ENCODE data around the gene FAM171A1. TPM values are rescaled to one million over a fixed set of nuclear protein-coding genes. Genes with fewer than 3 reads are reported as not detected.

Gene FAM171A1
- total RNA-seq, 1 experiment from 2014 or later = 1.0 TPM

DNA sequence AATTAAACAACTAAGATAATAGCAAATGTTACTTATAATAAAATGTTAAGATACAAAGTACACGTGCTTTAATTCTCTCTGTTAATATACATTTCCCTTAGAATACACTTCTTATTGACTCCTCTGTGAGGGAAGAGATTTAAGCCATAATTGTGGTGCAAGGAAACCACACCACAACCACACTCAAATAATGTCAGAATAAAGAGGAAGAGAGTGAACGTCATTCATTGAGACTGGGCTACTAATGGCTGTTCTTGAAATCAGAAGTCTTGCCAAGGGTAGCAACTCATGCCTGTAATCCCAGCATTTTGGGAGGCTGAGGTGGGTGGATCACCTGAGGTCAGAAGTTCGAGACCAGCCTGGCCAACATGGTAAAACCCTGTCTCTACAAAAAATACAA is 10.0 kb downstream of the FAM171A1 start:
- no peak for DNase-seq
- Mint-ChIP-seq H3K27me3 (ENCODE audit: unreplicated experiment) (peaks cover 95% of the 10 kb centered on the region), H3K4me3 (ENCODE audit: low read depth, unreplicated experiment) (no peak overlapping the region), H3K36me3 (ENCODE audit: insufficient read depth, unreplicated experiment) (no peaks in the 10 kb centered on the region), H3K4me1 (ENCODE audit: low read depth, unreplicated experiment) (no peaks in the 10 kb centered on the region), H3K27ac (ENCODE audit: unreplicated experiment) (no peak overlapping the region), H3K9me3 (ENCODE audit: low read depth, unreplicated experiment) (peaks cover 3% of the 10 kb centered on the region)
- intact Hi-C loops (cut with micrococcal nuclease; ENCODE audit: unreplicated experiment) = no loop called here
- TF ChIP-seq, protein P1, sequence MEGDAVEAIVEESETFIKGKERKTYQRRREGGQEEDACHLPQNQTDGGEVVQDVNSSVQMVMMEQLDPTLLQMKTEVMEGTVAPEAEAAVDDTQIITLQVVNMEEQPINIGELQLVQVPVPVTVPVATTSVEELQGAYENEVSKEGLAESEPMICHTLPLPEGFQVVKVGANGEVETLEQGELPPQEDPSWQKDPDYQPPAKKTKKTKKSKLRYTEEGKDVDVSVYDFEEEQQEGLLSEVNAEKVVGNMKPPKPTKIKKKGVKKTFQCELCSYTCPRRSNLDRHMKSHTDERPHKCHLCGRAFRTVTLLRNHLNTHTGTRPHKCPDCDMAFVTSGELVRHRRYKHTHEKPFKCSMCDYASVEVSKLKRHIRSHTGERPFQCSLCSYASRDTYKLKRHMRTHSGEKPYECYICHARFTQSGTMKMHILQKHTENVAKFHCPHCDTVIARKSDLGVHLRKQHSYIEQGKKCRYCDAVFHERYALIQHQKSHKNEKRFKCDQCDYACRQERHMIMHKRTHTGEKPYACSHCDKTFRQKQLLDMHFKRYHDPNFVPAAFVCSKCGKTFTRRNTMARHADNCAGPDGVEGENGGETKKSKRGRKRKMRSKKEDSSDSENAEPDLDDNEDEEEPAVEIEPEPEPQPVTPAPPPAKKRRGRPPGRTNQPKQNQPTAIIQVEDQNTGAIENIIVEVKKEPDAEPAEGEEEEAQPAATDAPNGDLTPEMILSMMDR (IDR thresholded peaks at IDR 0.05; ENCODE audit: unreplicated experiment) = no peak
- no TSS peak for BruUV-seq (replicated peaks)
- CTCF ChIA-PET = no interaction called here

DNA sequence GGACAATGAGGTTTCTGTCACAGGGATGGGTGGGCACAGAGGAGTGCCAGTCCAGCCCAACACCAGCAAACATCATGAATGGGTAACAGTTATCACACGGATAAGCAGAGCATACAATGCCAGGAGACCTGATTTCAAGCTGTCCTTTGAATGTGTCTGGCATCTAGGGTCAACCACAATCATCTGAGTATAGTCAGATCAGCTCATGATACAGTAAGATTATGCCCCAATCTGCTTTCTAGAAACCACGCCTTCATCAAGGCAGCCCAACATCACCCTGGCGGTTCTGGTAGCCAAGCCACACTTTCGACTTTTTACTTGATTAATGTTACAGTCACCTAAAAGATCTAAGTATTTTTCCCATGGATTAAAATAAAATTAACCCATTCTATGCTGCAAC is 10.5 kb downstream of the FAM171A1 start:
- CTCF ChIA-PET = no interaction called here
- no peak for DNase-seq
- no peak overlapping the region for H3K4me3 Mint-ChIP-seq (ENCODE audit: low read depth, unreplicated experiment)

DNA sequence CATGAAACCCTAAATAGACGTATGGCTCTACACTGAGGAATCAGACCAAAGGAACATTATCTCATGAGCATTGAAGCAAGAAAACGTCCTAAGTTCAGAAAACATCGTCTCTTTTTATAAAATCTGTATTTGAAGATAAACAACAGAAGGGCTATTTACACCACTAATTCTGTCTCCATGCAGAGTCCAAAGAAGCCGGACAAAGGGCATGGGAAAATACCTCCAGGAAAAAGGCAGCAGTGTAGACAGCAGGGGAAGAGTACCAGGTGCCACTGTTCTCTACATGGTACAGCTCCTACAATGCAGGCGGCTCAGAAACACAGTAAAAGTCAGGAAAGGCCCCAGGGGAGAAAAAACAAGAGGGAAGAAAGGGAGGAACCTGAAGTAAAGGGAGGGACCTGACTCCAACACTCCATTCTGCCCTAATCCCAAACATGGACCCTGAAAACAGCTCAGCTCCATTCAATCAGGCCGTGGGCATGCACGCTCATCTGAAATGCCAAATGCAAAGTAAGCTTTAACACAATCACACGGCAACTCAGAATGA is 17.5 kb downstream of the FAM171A1 start:
- TF ChIP-seq, protein P1 (IDR thresholded peaks at IDR 0.05; ENCODE audit: unreplicated experiment) = no peak

More for the DNA sequence above, 10.5 kb downstream of the FAM171A1 start:
- H3K36me3 Mint-ChIP-seq (ENCODE audit: insufficient read depth, unreplicated experiment) = no peaks in the 10 kb centered on the region
- no peak overlapping the region for H3K27ac Mint-ChIP-seq (ENCODE audit: unreplicated experiment)
- H3K27me3 Mint-ChIP-seq (ENCODE audit: unreplicated experiment) = peaks cover 95% of the 10 kb centered on the region
- H3K4me1 Mint-ChIP-seq (ENCODE audit: low read depth, unreplicated experiment) = no peaks in the 10 kb centered on the region
- BruUV-seq (replicated peaks) = no TSS peak
- H3K9me3 Mint-ChIP-seq (ENCODE audit: low read depth, unreplicated experiment) = peaks cover 3% of the 10 kb centered on the region
- TF ChIP-seq, protein P1 (IDR thresholded peaks at IDR 0.05; ENCODE audit: unreplicated experiment) = no peak
- intact Hi-C loops (cut with micrococcal nuclease; ENCODE audit: unreplicated experiment) = no loop called here

DNA sequence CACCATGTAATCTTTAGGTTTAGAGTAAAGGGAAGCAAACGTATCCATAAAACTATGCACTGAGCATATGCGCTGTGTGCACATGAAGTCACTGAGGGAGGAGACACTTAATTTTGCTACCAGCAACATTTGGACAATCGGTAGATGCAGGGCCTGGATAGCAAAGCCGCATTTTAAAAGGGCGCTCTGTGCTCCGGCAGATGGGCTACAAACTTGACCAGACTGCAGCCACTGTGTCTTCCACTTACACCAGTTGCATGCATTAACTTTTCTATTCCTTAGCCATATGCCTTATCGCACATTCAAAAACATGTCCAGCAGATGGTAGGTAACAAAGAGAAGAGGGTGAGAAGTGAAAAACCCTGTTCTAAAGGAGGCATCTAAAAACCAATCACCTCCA is 18.3 kb downstream of the FAM171A1 start:
- Mint-ChIP-seq H3K27ac (ENCODE audit: unreplicated experiment) (no peak overlapping the region), H3K36me3 (ENCODE audit: insufficient read depth, unreplicated experiment) (no peaks in the 10 kb centered on the region), H3K9me3 (ENCODE audit: low read depth, unreplicated experiment) (no peaks in the 10 kb centered on the region), H3K4me3 (ENCODE audit: low read depth, unreplicated experiment) (no peak overlapping the region), H3K4me1 (ENCODE audit: low read depth, unreplicated experiment) (no peaks in the 10 kb centered on the region), H3K27me3 (ENCODE audit: unreplicated experiment) (peaks cover 80% of the 10 kb centered on the region)
- BruUV-seq (replicated peaks) = no TSS peak
- CTCF ChIA-PET = no interaction called here
- no peak for DNase-seq
- intact Hi-C loops (cut with micrococcal nuclease; ENCODE audit: unreplicated experiment) = no loop called here
- TF ChIP-seq, protein P1 (IDR thresholded peaks at IDR 0.05; ENCODE audit: unreplicated experiment) = no peak

More for the DNA sequence above, 17.5 kb downstream of the FAM171A1 start:
- Mint-ChIP-seq H3K27ac (ENCODE audit: unreplicated experiment) (no peak overlapping the region), H3K27me3 (ENCODE audit: unreplicated experiment) (peaks cover 86% of the 10 kb centered on the region), H3K36me3 (ENCODE audit: insufficient read depth, unreplicated experiment) (no peaks in the 10 kb centered on the region), H3K4me3 (ENCODE audit: low read depth, unreplicated experiment) (no peak overlapping the region), H3K4me1 (ENCODE audit: low read depth, unreplicated experiment) (no peaks in the 10 kb centered on the region), H3K9me3 (ENCODE audit: low read depth, unreplicated experiment) (no peaks in the 10 kb centered on the region)
- DNase-seq = no peak
- intact Hi-C loops (cut with micrococcal nuclease; ENCODE audit: unreplicated experiment) = no loop called here
- BruUV-seq (replicated peaks) = no TSS peak
- CTCF ChIA-PET = no interaction called here

Data from Calu3 (cell line).